Endodermal cell (in vitro differentiated cells): ENCODE measurements around the gene CEP170. TPM values are rescaled to one million over a fixed set of nuclear protein-coding genes. Genes with fewer than 3 reads are reported as not detected.

Experiments
- DNase-seq: peaks from one replicate; pipeline ENCODE4 v3.0.0-alpha.2; 2017
- H3K27ac ChIP-seq: 2 replicates; pipeline ENCODE4 v1.5.1; 2013; ENCODE audit warnings: mild to moderate bottlenecking, low read depth, low read length, moderate library complexity
- H3K27me3 ChIP-seq: 2 replicates; pipeline ENCODE4 v1.6.1; 2013; ENCODE audit warnings: mild to moderate bottlenecking, low read length, moderate library complexity; ENCODE audit not compliant: insufficient read depth, control insufficient read depth, poor library complexity, severe bottlenecking
- H3K36me3 ChIP-seq: 2 replicates; pipeline ENCODE4 v1.7.0; 2013; ENCODE audit warnings: mild to moderate bottlenecking, low read length, moderate library complexity; ENCODE audit not compliant: control insufficient read depth, insufficient read depth
- H3K4me1 ChIP-seq: one replicate; pipeline ENCODE4 v1.7.0; 2013; ENCODE audit warnings: low read length; ENCODE audit not compliant: control insufficient read depth, insufficient read depth
- H3K4me3 ChIP-seq: 2 replicates; pipeline ENCODE4 v1.5.1; 2013; ENCODE audit warnings: mild to moderate bottlenecking, low read length, moderate library complexity
- H3K9ac ChIP-seq: 2 replicates; pipeline ENCODE4 v1.6.1; 2013; ENCODE audit warnings: mild to moderate bottlenecking, low read length, moderate library complexity; ENCODE audit not compliant: poor library complexity, severe bottlenecking; ENCODE audit errors: extremely low read depth
- H3K9me3 ChIP-seq: 2 replicates; pipeline ENCODE4 v1.6.1; 2013; ENCODE audit warnings: mild to moderate bottlenecking, low read length, moderate library complexity; ENCODE audit not compliant: control insufficient read depth
- H3K27ac Mint-ChIP-seq: 2 replicates; pipeline ENCODE4 v1.8.0; 2020; ENCODE audit warnings: mixed read lengths
- H3K27me3 Mint-ChIP-seq: 2 replicates; pipeline ENCODE4 v1.8.0; 2021; ENCODE audit warnings: mild to moderate bottlenecking, mixed read lengths; ENCODE audit not compliant: insufficient read depth
- H3K36me3 Mint-ChIP-seq: 2 replicates; pipeline ENCODE4 v1.8.0; 2020; ENCODE audit warnings: low read depth, mixed read lengths
- H3K4me1 Mint-ChIP-seq: 2 replicates; pipeline ENCODE4 v1.8.0; 2020; ENCODE audit warnings: mixed read lengths
- H3K4me3 Mint-ChIP-seq: 2 replicates; pipeline ENCODE4 v1.8.0; 2020; ENCODE audit warnings: mild to moderate bottlenecking, moderate library complexity, mixed read lengths
- H3K9me3 Mint-ChIP-seq: 2 replicates; pipeline ENCODE4 v1.8.0; 2020; ENCODE audit warnings: mild to moderate bottlenecking, mixed read lengths
- CTCF ChIP-seq: fragments of 200-600 bp; sonication (generic); conservative IDR thresholded peaks from 2 replicates; pipeline ENCODE4 v1.5.0; 2021; ENCODE audit warnings: antibody characterized with exemption, mild to moderate bottlenecking
- WGBS, 2 experiments: methylation state at CpG; one replicate each; pipeline versions ENCODE4 v1.1.5 to v1.1.7; 2013; ENCODE audit warnings: missing lambda C conversion rate in 2 of 2, mixed read lengths in 1 of 2; ENCODE audit not compliant: insufficient coverage in 1 of 2, insufficient read length in 1 of 2; 5-methylcytosine and 5-hydroxymethylcytosine counted together
- total RNA-seq, 2 donors: library from RNA; stranded (reverse); fragmentation: NEBNext Ultra II Directional in 1 of 2; extraction: Animal tissue kit (Norgen Biotek cat#: 25700) in 1 of 2; gene quantifications; 2 replicates in 1 of 2; 3 replicates in 1 of 2; pipeline ENCODE4 v1.2.1, GENCODE V29; 2021

The CEP170 gene
- total RNA-seq, 2 donors from 2014 or later = 85.7 to 99.8 TPM

- DNase-seq = no peak
- no peak for TF ChIP-seq CTCF
- H3K4me1 Mint-ChIP-seq = peaks cover 36% of the 10 kb centered on the region
- 80 to 94% methylated on average over 1 to 2 of the region's 3 CpGs for WGBS, 2 experiments
- no peaks in the 10 kb centered on the region for H3K27me3 Mint-ChIP-seq
- H3K4me1 ChIP-seq = no peaks in the 10 kb centered on the region
- H3K4me3 Mint-ChIP-seq = no peak overlapping the region
- no peaks in the 10 kb centered on the region for H3K9me3 Mint-ChIP-seq
- H3K4me3 ChIP-seq = no peak overlapping the region
- H3K36me3 ChIP-seq = no peaks in the 10 kb centered on the region
- H3K9me3 ChIP-seq = no peaks in the 10 kb centered on the region
- H3K9ac ChIP-seq = no peak overlapping the region
- H3K27me3 ChIP-seq = no peaks in the 10 kb centered on the region
- no peak overlapping the region for H3K27ac ChIP-seq
- H3K27ac Mint-ChIP-seq = no peak overlapping the region
- peaks cover 3% of the 10 kb centered on the region for H3K36me3 Mint-ChIP-seq
Observed at GRCh38 chr1:243249214-243249613, 5.9 kb downstream of the CEP170 start.

GRCh38 chr1:243247901-243248300, 7.2 kb downstream of the CEP170 start:
- no peak for TF ChIP-seq CTCF
- DNase-seq = no peak
- no peaks in the 10 kb centered on the region for H3K27me3 Mint-ChIP-seq

GRCh38 chr1:243246916-243247315, 8.2 kb downstream of the CEP170 start:
- no peaks in the 10 kb centered on the region for H3K9me3 Mint-ChIP-seq
- H3K27ac ChIP-seq = no peak overlapping the region
- H3K27ac Mint-ChIP-seq = no peak overlapping the region

More at GRCh38 chr1:243247901-243248300, 7.2 kb downstream of the CEP170 start:
- Histone ChIP-seq H3K27ac (no peak overlapping the region), H3K27me3 (no peaks in the 10 kb centered on the region), H3K4me1 (no peaks in the 10 kb centered on the region), H3K9ac (no peak overlapping the region), H3K9me3 (no peaks in the 10 kb centered on the region), H3K36me3 (peaks cover 7% of the 10 kb centered on the region), H3K4me3 (no peak overlapping the region)
- H3K27ac Mint-ChIP-seq = no peak overlapping the region
- H3K4me1 Mint-ChIP-seq = peaks cover 26% of the 10 kb centered on the region
- 91 to 100% methylated on average over 2 to 3 of the region's 3 CpGs for WGBS, 2 experiments
- H3K36me3 Mint-ChIP-seq = peaks cover 11% of the 10 kb centered on the region
- H3K4me3 Mint-ChIP-seq = no peak overlapping the region
- H3K9me3 Mint-ChIP-seq = no peaks in the 10 kb centered on the region

More at GRCh38 chr1:243246916-243247315, 8.2 kb downstream of the CEP170 start:
- H3K9me3 ChIP-seq = no peaks in the 10 kb centered on the region
- Mint-ChIP-seq H3K4me3 (no peak overlapping the region), H3K36me3 (peaks cover 16% of the 10 kb centered on the region), H3K27me3 (no peaks in the 10 kb centered on the region), H3K4me1 (peaks cover 24% of the 10 kb centered on the region)
- H3K4me3 ChIP-seq = no peak overlapping the region
- no peaks in the 10 kb centered on the region for H3K27me3 ChIP-seq
- H3K4me1 ChIP-seq = no peaks in the 10 kb centered on the region
- no peak overlapping the region for H3K9ac ChIP-seq
- no peak for TF ChIP-seq CTCF
- H3K36me3 ChIP-seq = peaks cover 11% of the 10 kb centered on the region
- DNase-seq = no peak
- 83 to 94% methylated on average over 1 of the region's 1 CpG for WGBS, 2 experiments
